K562 (cell line): ENCODE results near the gene SULT1A3. TPM values are rescaled to one million over a fixed set of nuclear protein-coding genes. Genes with fewer than 3 reads are reported as not detected.

Experiments used
- CREBBP ChIP-seq: IDR thresholded peaks from one replicate; pipeline ENCODE4 v1.6.1; 2012; ENCODE audit warnings: low read depth, mild to moderate bottlenecking, control low read depth, inconsistent platforms, low read length
- EP400 ChIP-seq: fragments of 450-650 bp; IDR thresholded peaks from 2 replicates; pipeline ENCODE4 v1.6.1; 2017; ENCODE audit warnings: antibody characterized with exemption, mild to moderate bottlenecking, moderate library complexity
- ETV1 ChIP-seq: fragments of 450-650 bp; conservative IDR thresholded peaks from 2 replicates; pipeline ENCODE4 v1.6.1; 2016; ENCODE audit warnings: missing genetic modification characterization, control low read depth, low read depth, missing compliant biosample characterization
- FOXK2 ChIP-seq, 2 experiments: fragments of 450-650 bp; IDR thresholded peaks in 1 of 2; conservative IDR thresholded peaks in 1 of 2; 2 replicates each; pipeline ENCODE4 v1.6.1; 2016; ENCODE audit warnings: low read depth in 2 of 2, mild to moderate bottlenecking in 1 of 2
- GABPA ChIP-seq: fragments of 200-800 bp; sonication (Bioruptor generic); conservative IDR thresholded peaks from 2 replicates; pipeline ENCODE4 v1.6.1; 2016; ENCODE audit warnings: low read depth, missing genetic modification characterization, missing compliant biosample characterization
- GABPB1 ChIP-seq: sonication (generic); formaldehyde crosslinking; IDR thresholded peaks from 2 replicates; pipeline ENCODE4 v1.8.0; 2022; ENCODE audit warnings: mild to moderate bottlenecking, missing genetic modification reagents
- ILK ChIP-seq: fragments of 450-650 bp; IDR thresholded peaks from 2 replicates; pipeline ENCODE4 v1.6.1; 2016; ENCODE audit warnings: missing genetic modification characterization, low read depth, mild to moderate bottlenecking, missing compliant biosample characterization, moderate library complexity, borderline replicate concordance
- MEF2A ChIP-seq: IDR thresholded peaks from 2 replicates; pipeline ENCODE4 v1.6.1; 2011; ENCODE audit warnings: low read depth, mild to moderate bottlenecking, low read length, moderate library complexity; ENCODE audit not compliant: control insufficient read depth
- MTA3 ChIP-seq: fragments of 450-650 bp; formaldehyde crosslinking; IDR thresholded peaks from 2 replicates; pipeline ENCODE4 v1.6.1; 2017; ENCODE audit warnings: mild to moderate bottlenecking, borderline replicate concordance
- MYC ChIP-seq, 2 experiments: fragments of 250-450 bp in 1 of 2; sonication (Bioruptor Pico) in 1 of 2; IDR thresholded peaks; 2 replicates each; pipeline versions ENCODE4 v1.5.1 to v1.6.1; 2012 to 2021; ENCODE audit warnings: low read depth in 2 of 2, borderline replicate concordance in 1 of 2, improper control_type of control experiment in 1 of 2, low read length in 1 of 2, mild to moderate bottlenecking in 1 of 2, moderate library complexity in 1 of 2
- POLR2AphosphoS2 ChIP-seq: IDR thresholded peaks from 2 replicates; pipeline ENCODE4 v1.6.1; 2012; ENCODE audit warnings: low read length, improper control_type of control experiment
- POU5F1 ChIP-seq: fragments of 150-350 bp; IDR thresholded peaks from 2 replicates; pipeline ENCODE4 v1.6.1; 2014; ENCODE audit warnings: borderline replicate concordance, low read length, low read depth, mild to moderate bottlenecking; ENCODE audit not compliant: partially characterized antibody
- SMARCA5 ChIP-seq: fragments of 450-650 bp; IDR thresholded peaks from 2 replicates; pipeline ENCODE4 v1.6.1; 2016
- SPI1 ChIP-seq: IDR thresholded peaks from 2 replicates; pipeline ENCODE4 v1.6.1; 2011; ENCODE audit warnings: low read depth, low read length, control low read depth, borderline replicate concordance
- polyA plus RNA-seq, 8 experiments: library from polyadenylated mRNA; depleted of rRNA in 4 of 8; stranded (reverse) in 5 of 8; unstranded in 3 of 8; fragments of >200 nt; fragmentation: Nextera tagmentation in 2 of 8; fragmentation: Illumina TruSeq in 1 of 8; extraction: Ambion mirVana in 2 of 8; extraction: Trizol in 1 of 8; gene quantifications; 2 replicates each; pipeline versions ENCODE4 v1.2.1 to v1.2.3, GENCODE V29; 2011 to 2014; ENCODE audit warnings: inconsistent platforms in 1 of 8, missing spikeins in 1 of 8
- total RNA-seq, 7 experiments: library from RNA; depleted of rRNA in 6 of 7; stranded (reverse); fragments of >200 nt in 6 of 7; fragmentation: Illumina TruSeq in 2 of 7; extraction: Trizol in 2 of 7; gene quantifications; 2 replicates each; pipeline versions ENCODE4 v1.2.1 to v1.2.3, GENCODE V29; 2011 to 2021; ENCODE audit warnings: low replicate concordance in 1 of 7
- TF ChIP-seq, protein P1 (sequence below): fragments of 200-400 bp; formaldehyde crosslinking; IDR thresholded peaks from 2 replicates; pipeline ENCODE4 v1.6.1; 2017; ENCODE audit warnings: mild to moderate bottlenecking, low read depth, low read length, moderate library complexity
- TF ChIP-seq, protein P2 (sequence below): fragments of 200-800 bp; sonication (Bioruptor generic); IDR thresholded peaks from 2 replicates; pipeline ENCODE4 v1.6.1; 2017; ENCODE audit warnings: missing genetic modification characterization, missing compliant biosample characterization
- TF ChIP-seq, protein P3 (sequence below): sonication (generic); formaldehyde crosslinking; IDR thresholded peaks from 2 replicates; pipeline ENCODE4 v1.8.0; 2022; ENCODE audit warnings: missing genetic modification reagents, mild to moderate bottlenecking, moderate library complexity, borderline replicate concordance
- TF ChIP-seq, protein P4 (sequence below): sonication (generic); formaldehyde crosslinking; IDR thresholded peaks from 2 replicates; pipeline ENCODE4 v1.8.1; 2023; ENCODE audit warnings: mild to moderate bottlenecking, missing genetic modification reagents, moderate library complexity

Gene SULT1A3
- total and polyA plus RNA-seq, 9 of the 15 experiments (the other 6 are each of a cell fraction or from before 2014, with no cell fraction given) = 2.4 to 18.0 (median 7.3) TPM

DNA sequence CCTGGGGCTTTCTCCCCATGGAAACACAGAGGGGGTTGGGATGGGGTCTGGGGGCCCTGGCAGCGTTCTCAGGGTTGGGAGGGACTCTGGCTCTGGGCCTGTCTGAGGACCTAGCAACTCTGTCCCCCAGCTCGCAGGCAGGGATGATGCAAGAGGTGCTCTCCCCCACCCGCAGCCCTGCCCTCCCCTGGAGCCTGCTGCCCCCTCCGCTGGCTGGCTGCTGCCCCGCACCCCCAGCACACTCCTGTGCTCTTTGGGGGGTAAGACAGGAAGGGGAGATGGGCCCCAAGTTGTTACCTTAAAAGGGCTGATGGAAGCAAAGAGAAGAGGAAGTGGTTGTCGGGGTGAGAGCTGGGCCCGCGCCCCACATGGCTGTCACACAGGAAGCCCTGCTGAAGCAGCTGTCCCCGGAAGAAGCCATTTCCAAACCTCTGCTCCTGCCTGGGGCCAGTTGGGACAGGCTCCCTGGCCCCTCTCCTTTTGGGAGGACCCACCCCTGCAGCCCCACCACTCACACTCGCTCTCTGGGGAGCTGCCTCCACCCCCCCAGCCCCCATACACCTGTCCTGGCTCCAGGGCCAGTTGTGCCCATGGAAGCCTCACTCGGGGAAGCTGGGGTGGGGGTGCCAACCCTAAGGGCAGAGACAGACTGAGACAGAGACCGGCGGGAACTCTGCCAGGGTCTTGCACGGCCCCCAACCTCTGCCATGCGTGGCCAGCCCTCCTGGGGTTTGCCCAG, 13.2 kb upstream of the SULT1A3 start (continued):
- no peak for TF ChIP-seq MTA3
- no peak for TF ChIP-seq POU5F1
- no peak for TF ChIP-seq CREBBP
- TF ChIP-seq ETV1 (tag) = 0 out of 2 replicates have a peak, but pooled peaks have one; percentile 40
- peak; percentile 69 for TF ChIP-seq GABPA
- no peak for TF ChIP-seq EP400
- TF ChIP-seq FOXK2 (conservative IDR thresholded peaks at IDR 0.05 in 1 of 2, IDR thresholded peaks at IDR 0.05 in 1 of 2; ENCODE audit: low read depth in 2 of 2) = no peak
- TF ChIP-seq, protein P1, sequence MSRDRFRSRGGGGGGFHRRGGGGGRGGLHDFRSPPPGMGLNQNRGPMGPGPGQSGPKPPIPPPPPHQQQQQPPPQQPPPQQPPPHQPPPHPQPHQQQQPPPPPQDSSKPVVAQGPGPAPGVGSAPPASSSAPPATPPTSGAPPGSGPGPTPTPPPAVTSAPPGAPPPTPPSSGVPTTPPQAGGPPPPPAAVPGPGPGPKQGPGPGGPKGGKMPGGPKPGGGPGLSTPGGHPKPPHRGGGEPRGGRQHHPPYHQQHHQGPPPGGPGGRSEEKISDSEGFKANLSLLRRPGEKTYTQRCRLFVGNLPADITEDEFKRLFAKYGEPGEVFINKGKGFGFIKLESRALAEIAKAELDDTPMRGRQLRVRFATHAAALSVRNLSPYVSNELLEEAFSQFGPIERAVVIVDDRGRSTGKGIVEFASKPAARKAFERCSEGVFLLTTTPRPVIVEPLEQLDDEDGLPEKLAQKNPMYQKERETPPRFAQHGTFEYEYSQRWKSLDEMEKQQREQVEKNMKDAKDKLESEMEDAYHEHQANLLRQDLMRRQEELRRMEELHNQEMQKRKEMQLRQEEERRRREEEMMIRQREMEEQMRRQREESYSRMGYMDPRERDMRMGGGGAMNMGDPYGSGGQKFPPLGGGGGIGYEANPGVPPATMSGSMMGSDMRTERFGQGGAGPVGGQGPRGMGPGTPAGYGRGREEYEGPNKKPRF = no peak
- TF ChIP-seq SMARCA5 = no peak
- TF ChIP-seq ILK (tag) = no peak
- TF ChIP-seq GABPB1 = peak; percentile 49; the same call in 1 of the 2 replicates
- TF ChIP-seq, protein P2, sequence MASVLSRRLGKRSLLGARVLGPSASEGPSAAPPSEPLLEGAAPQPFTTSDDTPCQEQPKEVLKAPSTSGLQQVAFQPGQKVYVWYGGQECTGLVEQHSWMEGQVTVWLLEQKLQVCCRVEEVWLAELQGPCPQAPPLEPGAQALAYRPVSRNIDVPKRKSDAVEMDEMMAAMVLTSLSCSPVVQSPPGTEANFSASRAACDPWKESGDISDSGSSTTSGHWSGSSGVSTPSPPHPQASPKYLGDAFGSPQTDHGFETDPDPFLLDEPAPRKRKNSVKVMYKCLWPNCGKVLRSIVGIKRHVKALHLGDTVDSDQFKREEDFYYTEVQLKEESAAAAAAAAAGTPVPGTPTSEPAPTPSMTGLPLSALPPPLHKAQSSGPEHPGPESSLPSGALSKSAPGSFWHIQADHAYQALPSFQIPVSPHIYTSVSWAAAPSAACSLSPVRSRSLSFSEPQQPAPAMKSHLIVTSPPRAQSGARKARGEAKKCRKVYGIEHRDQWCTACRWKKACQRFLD (CRISPR knock-in tag) = 0 out of 2 replicates have a peak, but pooled peaks have one; percentile 55
- TF ChIP-seq MYC (IDR thresholded peaks at IDR 0.05; ENCODE audit: low read depth, low read length) = peak; percentile 46; the same call in 1 of the 2 replicates
- no peak for TF ChIP-seq MYC (CRISPR knock-in tag; IDR thresholded peaks at IDR 0.05; ENCODE audit: borderline replicate concordance, low read depth)
- TF ChIP-seq, protein P3, sequence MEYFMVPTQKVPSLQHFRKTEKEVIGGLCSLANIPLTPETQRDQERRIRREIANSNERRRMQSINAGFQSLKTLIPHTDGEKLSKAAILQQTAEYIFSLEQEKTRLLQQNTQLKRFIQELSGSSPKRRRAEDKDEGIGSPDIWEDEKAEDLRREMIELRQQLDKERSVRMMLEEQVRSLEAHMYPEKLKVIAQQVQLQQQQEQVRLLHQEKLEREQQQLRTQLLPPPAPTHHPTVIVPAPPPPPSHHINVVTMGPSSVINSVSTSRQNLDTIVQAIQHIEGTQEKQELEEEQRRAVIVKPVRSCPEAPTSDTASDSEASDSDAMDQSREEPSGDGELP (CRISPR knock-in tag) = peak; percentile 33; the same call in 1 of the 2 replicates
- peak; percentile 93 for TF ChIP-seq SPI1
- TF ChIP-seq MEF2A = no peak
- no peak for TF ChIP-seq POLR2AphosphoS2
- TF ChIP-seq, protein P4, sequence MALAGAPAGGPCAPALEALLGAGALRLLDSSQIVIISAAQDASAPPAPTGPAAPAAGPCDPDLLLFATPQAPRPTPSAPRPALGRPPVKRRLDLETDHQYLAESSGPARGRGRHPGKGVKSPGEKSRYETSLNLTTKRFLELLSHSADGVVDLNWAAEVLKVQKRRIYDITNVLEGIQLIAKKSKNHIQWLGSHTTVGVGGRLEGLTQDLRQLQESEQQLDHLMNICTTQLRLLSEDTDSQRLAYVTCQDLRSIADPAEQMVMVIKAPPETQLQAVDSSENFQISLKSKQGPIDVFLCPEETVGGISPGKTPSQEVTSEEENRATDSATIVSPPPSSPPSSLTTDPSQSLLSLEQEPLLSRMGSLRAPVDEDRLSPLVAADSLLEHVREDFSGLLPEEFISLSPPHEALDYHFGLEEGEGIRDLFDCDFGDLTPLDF = no peak
